Caco-2 (cell line): Measurements from ENCODE around the gene C19orf73. TPM values are rescaled to one million over a fixed set of nuclear protein-coding genes. Genes with fewer than 3 reads are reported as not detected.

Source experiments
- BruUV-seq: library from RNA; stranded (reverse); fragments of 400-500 nt; replicated peaks from 2 replicates; lab custom pipeline; 2021; lab: Mats Ljungman, UMichigan
- CTCF ChIA-PET: fragments of 300-600 bp; sonication (Branson Sonifier 250); formaldehyde crosslinking; loops from one replicate; lab custom pipeline; 2022; ENCODE audit warnings: antibody characterized with exemption; lab: Charles Lee
- POLR2A ChIA-PET: fragments of 300-600 bp; sonication (Branson Sonifier 250); formaldehyde crosslinking; loops from one replicate; lab custom pipeline; 2022; ENCODE audit warnings: antibody characterized with exemption; lab: Charles Lee
- DNase-seq, 2 experiments: peaks; one replicate each; pipeline versions ENCODE4 v3.0.0 to v3.0.0-alpha.2; 2020 to 2022
- H3K27me3 ChIP-seq: replicated peaks from 2 replicates; pipeline ENCODE4 v1.6.0; 2011; ENCODE audit warnings: low read length; ENCODE audit not compliant: control insufficient read depth, insufficient read depth
- H3K36me3 ChIP-seq: 2 replicates; pipeline ENCODE4 v1.5.1; 2011; ENCODE audit warnings: low read length; ENCODE audit not compliant: control insufficient read depth, insufficient read depth
- H3K4me1 ChIP-seq: fragments of 250-450 bp; sonication (Bioruptor Pico); 2 replicates; pipeline ENCODE4 v1.5.1; 2020; ENCODE audit warnings: mild to moderate bottlenecking
- H3K4me3 ChIP-seq: 2 replicates; pipeline ENCODE4 v1.5.1; 2011; ENCODE audit warnings: low read depth, mild to moderate bottlenecking, control low read depth, low read length
- H3K9me3 ChIP-seq: fragments of 250-450 bp; sonication (Bioruptor Pico); 2 replicates; pipeline ENCODE4 v1.5.1; 2020; ENCODE audit warnings: mild to moderate bottlenecking, moderate library complexity
- H3K27ac Mint-ChIP-seq: one replicate; pipeline ENCODE4 v1.8.0; 2022; ENCODE audit warnings: mixed read lengths; ENCODE audit not compliant: unreplicated experiment
- H3K27me3 Mint-ChIP-seq: one replicate; pipeline ENCODE4 v1.8.0; 2022; ENCODE audit warnings: mixed read lengths; ENCODE audit not compliant: insufficient read depth, unreplicated experiment
- H3K36me3 Mint-ChIP-seq: one replicate; pipeline ENCODE4 v1.8.0; 2022; ENCODE audit warnings: mild to moderate bottlenecking, mixed read lengths; ENCODE audit not compliant: insufficient read depth, unreplicated experiment
- H3K4me1 Mint-ChIP-seq: one replicate; pipeline ENCODE4 v1.8.0; 2022; ENCODE audit warnings: low read depth, mixed read lengths; ENCODE audit not compliant: unreplicated experiment
- H3K4me3 Mint-ChIP-seq: one replicate; pipeline ENCODE4 v1.8.0; 2022; ENCODE audit warnings: mild to moderate bottlenecking, moderate library complexity, mixed read lengths; ENCODE audit not compliant: unreplicated experiment
- H3K9me3 Mint-ChIP-seq: one replicate; pipeline ENCODE4 v1.8.0; 2022; ENCODE audit warnings: mixed read lengths; ENCODE audit not compliant: unreplicated experiment
- CTCF ChIP-seq, 2 experiments: fragments of 200-600 bp in 1 of 2; IDR thresholded peaks; 1 replicate in 1 of 2; 2 replicates in 1 of 2; pipeline versions ENCODE4 v1.5.1 to v1.8.0; 2011 to 2022; ENCODE audit warnings: antibody characterized with exemption in 1 of 2, control low read depth in 1 of 2, inconsistent platforms in 1 of 2, low read depth in 1 of 2, low read length in 1 of 2, mild to moderate bottlenecking in 1 of 2, moderate library complexity in 1 of 2; ENCODE audit not compliant: insufficient read depth in 1 of 2, severe bottlenecking in 1 of 2, unreplicated experiment in 1 of 2
- intact Hi-C: fragments of 100-400 bp; cut with micrococcal nuclease; formaldehyde crosslinking; loops from one replicate; pipeline ENCODE4 v1.10.0; 2022; ENCODE audit not compliant: unreplicated experiment
- total RNA-seq: library from RNA; stranded (reverse); gene quantifications from 2 replicates; pipeline ENCODE4 v1.2.3, GENCODE V29; 2022

The C19orf73 gene
- total RNA-seq, 1 experiment from 2014 or later: 1.7 TPM

GRCh38 chr19:49150106-49150943, 31.4 kb upstream of the C19orf73 start:
- TSS peak; percentile 71 for BruUV-seq
- Mint-ChIP-seq H3K27me3 (no peaks in the 10 kb centered on the region), H3K9me3 (peaks cover 13% of the 10 kb centered on the region), H3K4me1 (peaks cover 30% of the 10 kb centered on the region), H3K36me3 (peaks cover 58% of the 10 kb centered on the region), H3K4me3 (peak overlapping the region; percentile 91), H3K27ac (peak overlapping the region; percentile 61)
- Histone ChIP-seq H3K4me3 (peak overlapping the region; percentile 69), H3K9me3 (no peaks in the 10 kb centered on the region), H3K4me1 (peaks cover 13% of the 10 kb centered on the region), H3K27me3 (no peaks in the 10 kb centered on the region), H3K36me3 (no peaks in the 10 kb centered on the region)
- CTCF ChIA-PET: interaction anchor here (0.6 to 4.6 kb wide), 10 partner anchors 23 to 490 kb away, joined by 4 to 38 read pairs (median 7); partner anchors contain the start of genes LIN7B and PPFIA3
- TF ChIP-seq CTCF (IDR thresholded peaks at IDR 0.05; ENCODE audit: insufficient read depth in 1 of 2, low read depth in 1 of 2, low read length in 1 of 2, severe bottlenecking in 1 of 2, unreplicated experiment in 1 of 2): no peak
- POLR2A ChIA-PET: interaction anchor here (0.5 to 2.1 kb wide), 6 partner anchors 22 to 514 kb away, joined by 3 to 14 read pairs (median 3); partner anchors contain the start of genes KCNA7 and NTF4
- peak; percentile 92 to 96 for DNase-seq
- intact Hi-C loops: loop anchor here (2.0 kb wide), 1 partner anchor 58 kb away; no protein-coding TSS in a partner anchor

GRCh38 chr19:49149652-49150105, 30.7 kb upstream of the C19orf73 start:
- Mint-ChIP-seq H3K4me3 (peak overlapping the region; percentile 91), H3K36me3 (peaks cover 56% of the 10 kb centered on the region), H3K9me3 (peaks cover 10% of the 10 kb centered on the region), H3K4me1 (peaks cover 30% of the 10 kb centered on the region), H3K27ac (peak overlapping the region; percentile 61), H3K27me3 (no peaks in the 10 kb centered on the region)
- TF ChIP-seq CTCF (IDR thresholded peaks at IDR 0.05; ENCODE audit: insufficient read depth in 1 of 2, low read depth in 1 of 2, low read length in 1 of 2, severe bottlenecking in 1 of 2, unreplicated experiment in 1 of 2): no peak
- POLR2A ChIA-PET: interaction anchor here (0.6 to 2.1 kb wide), 7 partner anchors 18 to 811 kb away, joined by 3 to 14 read pairs (median 4); partner anchors contain the start of genes NTF4 and RUVBL2
- no peaks in the 10 kb centered on the region for H3K27me3 ChIP-seq
- TSS peak; percentile 58 for BruUV-seq
- peaks cover 13% of the 10 kb centered on the region for H3K4me1 ChIP-seq
- CTCF ChIA-PET: interaction anchor here (0.5 to 4.6 kb wide), 7 partner anchors 22 to 58 kb away, joined by 5 to 38 read pairs (median 9); partner anchors contain the start of gene LIN7B
- H3K36me3 ChIP-seq: no peaks in the 10 kb centered on the region
- no peaks in the 10 kb centered on the region for H3K9me3 ChIP-seq
- DNase-seq: peak; percentile 82 to 83
- H3K4me3 ChIP-seq: peak overlapping the region; percentile 69
- intact Hi-C loops: loop anchor here (1.0 to 5.0 kb wide), 6 partner anchors 8 to 59 kb away; partner anchors contain the start of genes C19orf73, PPFIA3 and TRPM4
